GM03348 (cell line): Measurements from ENCODE around the gene CTLA4.
"Not testable (repeated sequence)": the region's sequence is repeated elsewhere in the genome, so short reads cannot be mapped to it uniquely, and the experiment has no call there.

ENCODE experiments used
- DNase-seq: peaks from one replicate; pipeline ENCODE4 v3.0.0; 2012; ENCODE audit warnings: low spot score

Gene CTLA4

DNA sequence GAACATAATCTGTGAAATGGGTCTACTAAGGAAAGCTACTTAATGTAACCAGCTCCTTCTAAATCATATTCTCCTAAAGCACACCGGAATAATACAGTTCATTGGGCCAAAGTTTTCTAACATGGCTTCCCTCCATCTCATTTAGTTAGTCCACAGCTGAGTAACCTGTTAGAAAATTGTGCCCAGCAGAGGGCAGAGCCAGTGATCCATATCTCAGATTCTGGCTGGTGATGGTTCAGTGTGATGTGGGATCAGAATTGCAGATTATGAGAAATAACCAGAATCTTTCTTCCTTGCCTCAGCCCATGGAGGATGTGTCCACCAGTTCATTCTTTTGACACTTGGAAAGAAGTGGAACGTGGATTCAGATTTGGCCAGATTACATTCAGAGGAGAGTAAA, 9.4 kb upstream of the CTLA4 start:
- DNase-seq, result no peak

DNA sequence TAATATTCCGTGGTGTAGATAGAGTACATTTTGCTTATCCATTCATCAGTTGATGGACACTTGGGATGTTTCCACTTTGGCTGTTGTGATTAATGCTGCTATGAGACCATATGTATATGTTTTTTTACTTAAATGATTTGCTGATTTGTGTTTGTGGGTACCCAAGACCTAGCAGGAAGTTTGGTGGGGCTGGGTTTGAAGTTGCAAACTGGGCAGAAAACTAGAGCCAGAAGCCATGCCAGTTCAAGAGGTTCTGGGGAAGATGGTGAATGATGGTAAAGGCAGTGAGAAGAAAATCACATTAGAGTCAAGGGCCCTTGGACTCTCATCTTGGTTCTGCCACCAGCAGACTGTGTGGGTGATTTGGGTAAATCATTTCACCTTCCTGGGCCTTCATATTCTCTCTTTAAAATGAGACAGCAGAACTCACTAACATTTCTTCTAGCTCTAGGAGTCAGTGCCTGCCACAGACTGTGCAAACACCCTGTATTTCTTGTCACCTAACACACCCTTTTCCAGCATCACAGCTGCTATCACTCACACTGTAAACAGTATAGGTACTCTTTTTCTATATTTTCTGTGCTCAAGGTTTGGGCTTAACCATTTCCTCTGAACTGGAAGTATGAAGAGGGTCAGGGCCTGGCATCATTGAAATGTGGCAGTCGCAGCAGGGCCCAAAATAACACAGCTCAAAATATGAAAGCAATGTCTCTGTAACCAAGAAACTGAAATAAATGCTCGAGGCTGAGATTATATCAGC, 8.4 kb upstream of the CTLA4 start:
- no peak for DNase-seq

DNA sequence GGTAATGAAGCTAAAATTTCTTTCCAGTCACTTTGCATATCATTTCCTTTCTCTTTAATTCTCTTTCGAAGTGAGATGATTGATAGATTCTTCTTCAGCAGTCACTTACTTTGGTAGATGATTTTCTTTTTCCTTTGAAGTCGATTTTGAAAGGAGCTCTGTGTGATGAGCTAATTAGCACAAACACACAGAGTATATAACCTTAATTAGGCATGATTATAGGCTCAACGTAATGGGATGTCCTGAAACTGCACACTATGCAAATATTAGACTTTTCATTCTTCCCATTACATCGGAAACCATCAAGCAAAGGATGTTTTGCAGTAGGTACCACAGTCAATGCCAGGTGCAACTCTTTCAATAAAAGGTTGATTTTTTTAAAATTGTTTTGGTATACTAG, 6.4 kb upstream of the CTLA4 start:
- no peak for DNase-seq

- DNase-seq, result no peak
Measured at GRCh38 chr2:203861607-203862006, 6.0 kb upstream of the CTLA4 start.

DNA sequence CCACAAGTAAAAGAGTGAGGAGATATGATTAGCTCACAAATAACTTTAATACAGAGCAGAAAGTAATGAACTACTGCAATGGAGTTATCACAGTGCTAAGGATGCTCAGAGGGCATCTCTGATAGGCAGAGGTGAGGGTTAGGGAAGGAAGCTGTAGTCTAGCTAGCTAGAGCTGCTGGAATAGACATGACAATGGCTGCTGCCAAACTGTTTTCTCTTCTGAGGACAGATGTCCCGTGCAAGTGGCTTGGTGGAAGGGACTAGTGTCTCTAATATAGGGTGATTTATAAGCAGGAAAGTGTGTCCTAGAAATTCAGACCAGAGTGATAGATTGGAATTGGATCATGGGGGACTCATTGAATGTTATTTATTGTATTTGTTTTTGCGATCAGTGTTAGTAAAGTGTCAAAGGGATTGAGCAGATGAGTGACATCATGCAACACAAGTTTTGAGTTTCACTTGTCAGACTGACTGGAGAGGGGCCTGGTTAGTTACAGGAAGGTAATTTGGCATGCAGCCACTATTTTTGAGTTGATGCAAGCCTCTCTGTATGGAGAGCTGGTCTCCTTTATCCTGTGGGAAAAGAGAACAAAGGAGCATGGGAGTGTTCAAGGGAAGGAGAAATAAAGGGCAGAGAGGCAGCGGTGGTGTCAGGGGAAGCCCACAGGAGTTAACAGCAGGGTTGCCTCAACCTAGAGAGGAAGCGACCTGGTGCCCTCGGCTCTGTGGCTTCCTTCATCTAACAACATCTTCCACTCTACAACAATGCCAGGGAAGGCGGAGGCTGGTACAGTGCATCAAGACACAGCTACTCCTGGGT, 1.9 kb downstream of the CTLA4 start:
- no peak for DNase-seq

DNA sequence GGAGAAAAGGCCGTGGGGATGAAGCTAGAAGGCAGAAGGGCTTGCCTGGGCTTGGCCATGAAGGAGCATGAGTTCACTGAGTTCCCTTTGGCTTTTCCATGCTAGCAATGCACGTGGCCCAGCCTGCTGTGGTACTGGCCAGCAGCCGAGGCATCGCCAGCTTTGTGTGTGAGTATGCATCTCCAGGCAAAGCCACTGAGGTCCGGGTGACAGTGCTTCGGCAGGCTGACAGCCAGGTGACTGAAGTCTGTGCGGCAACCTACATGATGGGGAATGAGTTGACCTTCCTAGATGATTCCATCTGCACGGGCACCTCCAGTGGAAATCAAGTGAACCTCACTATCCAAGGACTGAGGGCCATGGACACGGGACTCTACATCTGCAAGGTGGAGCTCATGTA, 2.9 kb downstream of the CTLA4 start:
- no peak for DNase-seq

- no peak for DNase-seq
Measured at GRCh38 chr2:203870941-203871340, 3.4 kb downstream of the CTLA4 start.

DNA sequence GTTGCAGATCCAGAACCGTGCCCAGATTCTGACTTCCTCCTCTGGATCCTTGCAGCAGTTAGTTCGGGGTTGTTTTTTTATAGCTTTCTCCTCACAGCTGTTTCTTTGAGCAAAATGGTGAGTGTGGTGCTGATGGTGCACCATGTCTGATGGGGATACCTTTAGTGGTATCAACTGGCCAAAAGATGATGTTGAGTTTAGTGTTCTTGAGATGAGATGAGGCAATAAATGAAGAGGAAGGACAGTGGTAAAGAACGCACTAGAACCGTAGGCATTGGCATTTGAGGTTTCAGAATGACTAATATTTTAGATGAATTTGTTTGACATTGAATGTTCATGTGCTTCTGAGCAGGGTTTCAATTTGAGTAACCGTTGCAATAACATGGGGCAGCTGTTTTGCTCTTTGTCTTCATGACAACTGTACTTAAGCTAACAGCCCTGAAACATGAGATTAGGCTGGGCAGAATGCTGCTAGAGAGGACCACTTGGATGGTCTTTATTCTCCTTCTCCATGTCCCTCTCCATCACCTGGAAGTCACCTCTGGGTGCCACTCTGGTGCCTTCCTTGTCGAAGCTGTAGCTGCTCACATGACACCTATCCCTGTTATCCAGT, 3.9 kb downstream of the CTLA4 start:
- no peak for DNase-seq

DNA sequence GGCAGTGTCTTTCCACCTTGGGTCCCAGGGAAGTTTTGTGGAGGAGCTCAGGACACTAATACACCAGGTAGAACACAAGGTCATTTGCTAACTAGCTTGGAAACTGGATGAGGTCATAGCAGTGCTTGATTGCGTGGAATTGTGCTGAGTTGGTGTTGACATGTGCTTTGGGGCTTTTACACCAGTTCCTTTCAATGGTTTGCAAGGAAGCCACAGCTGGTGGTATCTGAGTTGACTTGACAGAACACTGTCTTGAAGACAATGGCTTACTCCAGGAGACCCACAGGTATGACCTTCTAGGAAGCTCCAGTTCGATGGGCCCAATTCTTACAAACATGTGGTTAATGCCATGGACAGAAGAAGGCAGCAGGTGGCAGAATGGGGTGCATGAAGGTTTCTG, 5.9 kb downstream of the CTLA4 start:
- no peak for DNase-seq

DNA sequence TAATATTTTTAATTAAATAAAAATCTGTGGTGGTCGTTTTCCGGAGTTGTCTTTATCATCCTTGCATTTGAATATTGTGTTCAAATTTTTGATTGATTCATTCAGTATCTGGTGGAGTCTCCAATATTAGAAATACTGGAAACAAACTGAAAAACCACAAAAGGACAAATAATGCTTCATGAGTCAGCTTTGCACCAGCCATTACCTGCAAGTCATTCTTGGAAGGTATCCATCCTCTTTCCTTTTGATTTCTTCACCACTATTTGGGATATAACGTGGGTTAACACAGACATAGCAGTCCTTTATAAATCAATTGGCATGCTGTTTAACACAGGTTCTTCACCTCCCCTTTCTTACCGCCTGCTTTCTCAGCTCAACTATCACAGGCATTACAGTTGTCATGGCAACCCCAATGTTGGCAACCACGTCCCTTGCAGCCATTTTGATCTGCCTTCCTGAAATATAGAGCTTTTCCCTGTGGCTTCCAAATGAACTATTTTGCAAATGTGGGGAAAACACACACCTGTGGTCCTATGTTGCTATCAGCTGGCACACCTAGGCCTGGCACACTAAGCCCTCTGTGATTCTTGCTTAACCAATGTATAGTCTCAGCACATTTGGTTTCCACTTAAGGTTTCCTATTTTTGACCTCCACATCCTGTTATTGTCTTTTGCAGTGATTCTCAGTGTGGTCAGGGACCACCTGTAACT, 6.5 kb downstream of the CTLA4 start:
- DNase-seq, result no peak

GRCh38 chr2:203875471-203875870, 7.9 kb downstream of the CTLA4 start:
- DNase-seq, result no peak

GRCh38 chr2:203876328-203876727, 8.8 kb downstream of the CTLA4 start:
- DNase-seq, result no peak

DNA sequence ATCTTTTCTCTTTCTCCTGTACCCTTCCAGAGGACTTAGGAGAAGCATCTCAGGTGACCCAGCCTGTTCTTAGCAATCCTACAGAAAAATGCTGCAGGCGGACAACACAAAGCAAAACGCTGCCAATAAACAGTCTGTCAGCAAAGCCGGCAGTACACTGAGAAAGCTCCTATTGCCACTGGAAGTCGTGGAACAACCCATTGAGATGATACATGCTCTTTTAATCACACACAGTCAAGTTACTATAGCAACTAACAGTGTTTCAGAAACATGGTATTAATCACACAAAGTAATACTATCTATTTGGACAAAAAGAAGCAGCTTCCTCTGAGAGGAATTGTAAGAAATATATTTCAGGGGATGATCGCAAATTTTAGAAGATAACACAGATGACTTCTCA, 10.5 kb downstream of the CTLA4 start:
- DNase-seq, result no peak

DNA sequence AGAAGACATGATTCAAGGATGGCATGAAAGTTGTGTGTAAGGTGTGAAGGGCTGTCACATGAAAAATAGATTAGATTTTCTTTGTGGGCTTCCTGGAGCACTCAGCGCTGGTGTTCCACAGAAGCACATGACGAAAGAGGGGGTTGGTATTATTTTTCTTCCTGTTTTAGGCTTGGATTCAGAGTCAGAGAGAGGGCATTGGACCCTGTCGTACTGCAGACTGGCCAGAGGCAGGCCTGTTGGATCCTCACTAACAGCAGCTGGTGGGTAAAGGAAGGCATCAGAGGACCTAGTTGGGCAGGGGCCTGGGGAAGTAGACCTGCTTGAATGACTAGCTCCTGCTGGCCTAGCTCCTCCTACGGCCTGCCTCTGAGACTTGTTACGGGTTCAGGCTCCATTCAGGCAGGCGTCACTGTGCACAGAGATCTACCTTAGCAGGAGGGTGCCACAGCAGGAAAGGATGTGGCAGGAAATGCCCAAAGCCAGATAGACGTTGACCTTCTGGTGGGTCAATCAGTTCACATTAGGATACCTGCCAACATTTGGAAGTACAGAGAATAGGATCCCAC, 13.1 kb downstream of the CTLA4 start:
- DNase-seq, result no peak

- not testable (repeated sequence) for DNase-seq
Measured at GRCh38 chr2:203881185-203881584, 13.6 kb downstream of the CTLA4 start.

DNA sequence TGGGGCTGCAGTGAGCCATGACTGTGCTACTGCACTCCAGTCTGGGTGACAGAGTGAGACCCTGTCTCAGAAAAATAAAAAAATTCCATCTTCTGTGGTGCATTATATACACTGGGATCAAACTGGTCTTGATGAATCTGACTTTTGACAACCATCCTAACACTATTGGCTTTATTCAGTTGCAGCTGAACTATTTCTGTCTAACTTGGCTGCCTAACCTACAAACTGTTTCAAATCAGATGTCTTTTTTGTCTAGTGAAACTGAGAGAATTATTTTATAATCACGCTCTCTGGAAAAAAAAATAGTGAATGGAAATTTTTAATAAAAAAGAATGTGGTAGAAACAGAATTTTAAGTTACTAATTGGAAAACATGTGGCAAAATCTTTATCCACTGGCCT, 15.0 kb downstream of the CTLA4 start:
- no peak for DNase-seq

DNA sequence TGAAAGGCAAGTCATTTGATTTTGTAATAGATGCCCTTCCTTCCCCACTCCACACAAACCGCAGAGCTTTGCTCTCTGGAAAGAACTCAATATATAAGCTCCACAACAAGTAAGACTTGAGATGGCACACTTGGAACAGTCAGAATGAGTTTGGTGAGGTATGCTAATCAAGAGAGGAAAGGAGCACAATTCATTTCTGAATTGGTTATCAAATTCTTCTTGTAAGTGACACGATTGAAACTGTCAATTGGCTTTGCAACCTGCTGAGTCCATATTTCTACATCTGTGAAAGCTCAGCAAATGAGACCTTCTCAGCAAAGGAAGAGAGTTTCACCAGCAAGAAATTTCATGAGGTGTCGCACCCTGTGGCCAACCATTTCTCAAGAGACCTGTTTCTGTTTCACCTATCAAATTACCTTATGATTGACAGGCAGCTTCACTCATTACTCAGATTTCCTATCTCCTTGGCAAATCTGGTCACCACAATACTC, 19.1 kb downstream of the CTLA4 start:
- DNase-seq, result no peak

DNA sequence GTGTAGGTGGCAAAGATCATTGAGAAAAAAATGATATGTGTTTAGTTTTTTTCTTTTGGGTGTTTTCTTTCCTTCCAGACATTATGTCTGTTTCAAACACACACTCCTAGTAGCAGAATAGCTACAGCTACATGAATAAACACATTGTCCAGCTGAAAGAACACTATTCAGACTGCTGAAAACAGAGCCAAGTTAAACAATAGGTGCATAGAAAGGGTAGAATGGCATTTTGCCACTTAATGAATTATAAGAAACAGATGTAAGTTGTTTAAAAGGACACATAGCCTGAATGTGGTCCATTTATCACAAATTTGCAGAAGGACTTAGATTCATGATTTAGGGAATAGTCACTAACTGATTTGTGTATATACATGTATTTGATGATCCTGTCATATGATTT, 20.1 kb downstream of the CTLA4 start:
- no peak for DNase-seq

- DNase-seq, result no peak
Measured at GRCh38 chr2:203889542-203889941, 22.0 kb downstream of the CTLA4 start.

- DNase-seq, result no peak
Measured at GRCh38 chr2:203889944-203890343, 22.4 kb downstream of the CTLA4 start.

GRCh38 chr2:203890733-203891132, 23.2 kb downstream of the CTLA4 start:
- DNase-seq, result no peak

DNA sequence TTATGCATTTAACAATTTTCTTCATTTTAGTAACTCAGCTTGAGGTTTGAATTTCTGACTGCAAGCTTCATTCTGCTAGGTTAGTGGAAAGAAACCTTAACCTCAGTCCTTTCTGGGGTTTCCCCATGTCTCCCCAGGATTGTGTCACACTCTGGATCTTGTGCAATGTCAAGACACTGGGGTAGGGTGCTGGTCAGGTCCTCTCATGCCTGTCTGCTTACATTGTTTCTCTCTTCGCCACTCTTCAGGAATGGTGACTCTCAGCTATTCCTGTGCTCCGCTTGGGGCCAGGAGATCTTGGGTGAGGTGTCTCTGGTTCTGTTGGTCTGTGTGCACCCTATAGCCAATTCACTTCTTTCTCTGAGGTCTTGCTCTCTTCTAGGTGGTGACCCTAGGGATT, 23.9 kb downstream of the CTLA4 start:
- no peak for DNase-seq
